ENCODE measurements around the gene ASS1.

DNA sequence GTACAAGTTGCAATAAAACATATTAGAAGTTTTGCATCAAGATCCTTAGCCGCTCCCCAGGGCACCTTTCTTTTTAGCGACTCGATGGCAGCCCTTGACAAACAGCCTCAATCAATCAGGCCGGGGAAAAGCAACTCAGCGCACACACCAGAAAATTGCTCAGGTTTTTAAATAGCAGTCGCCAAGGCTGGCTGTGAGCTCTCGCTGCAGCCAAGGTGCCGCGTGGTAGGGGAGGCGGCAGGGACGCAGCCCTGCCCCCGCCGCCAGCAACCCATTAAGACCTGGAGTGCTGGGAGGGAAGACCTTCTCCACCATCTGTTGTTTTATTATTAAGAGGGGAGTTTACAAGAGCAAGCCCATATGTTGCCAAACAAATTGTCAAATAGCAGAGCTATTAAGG lies 22.6 kb downstream of the ASS1 start:
- TF ChIP-seq, protein P1, sequence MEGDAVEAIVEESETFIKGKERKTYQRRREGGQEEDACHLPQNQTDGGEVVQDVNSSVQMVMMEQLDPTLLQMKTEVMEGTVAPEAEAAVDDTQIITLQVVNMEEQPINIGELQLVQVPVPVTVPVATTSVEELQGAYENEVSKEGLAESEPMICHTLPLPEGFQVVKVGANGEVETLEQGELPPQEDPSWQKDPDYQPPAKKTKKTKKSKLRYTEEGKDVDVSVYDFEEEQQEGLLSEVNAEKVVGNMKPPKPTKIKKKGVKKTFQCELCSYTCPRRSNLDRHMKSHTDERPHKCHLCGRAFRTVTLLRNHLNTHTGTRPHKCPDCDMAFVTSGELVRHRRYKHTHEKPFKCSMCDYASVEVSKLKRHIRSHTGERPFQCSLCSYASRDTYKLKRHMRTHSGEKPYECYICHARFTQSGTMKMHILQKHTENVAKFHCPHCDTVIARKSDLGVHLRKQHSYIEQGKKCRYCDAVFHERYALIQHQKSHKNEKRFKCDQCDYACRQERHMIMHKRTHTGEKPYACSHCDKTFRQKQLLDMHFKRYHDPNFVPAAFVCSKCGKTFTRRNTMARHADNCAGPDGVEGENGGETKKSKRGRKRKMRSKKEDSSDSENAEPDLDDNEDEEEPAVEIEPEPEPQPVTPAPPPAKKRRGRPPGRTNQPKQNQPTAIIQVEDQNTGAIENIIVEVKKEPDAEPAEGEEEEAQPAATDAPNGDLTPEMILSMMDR (IDR thresholded peaks at IDR 0.05): no peak
- no peak for TF ChIP-seq POLR2A (IDR thresholded peaks at IDR 0.05)
- TF ChIP-seq EP300 (IDR thresholded peaks at IDR 0.05): no peak
